Vagina (tissue), 2 donors: ENCODE measurements around the gene L1CAM.

Experiments used
- CTCF ChIP-seq, 3 experiments: fragments of 450-650 bp in 2 of 3; fragments of 200-600 bp in 1 of 3; sonication (generic) in 1 of 3; IDR thresholded peaks; one replicate each; pipeline ENCODE4 v1.5.1; 2017 to 2019; ENCODE audit warnings: antibody characterized with exemption in 3 of 3, mild to moderate bottlenecking in 2 of 3, moderate library complexity in 2 of 3
- POLR2A ChIP-seq, 2 donors: fragments of 450-650 bp; IDR thresholded peaks; one replicate each; pipeline ENCODE4 v1.6.1; 2017; ENCODE audit warnings: antibody characterized with exemption in 2 of 2, mild to moderate bottlenecking in 2 of 2, moderate library complexity in 2 of 2
- POLR2AphosphoS5 ChIP-seq, 2 donors: sonication (generic); formaldehyde crosslinking; IDR thresholded peaks; one replicate each; pipeline ENCODE4 v1.9.0; 2017; ENCODE audit warnings: antibody characterized with exemption in 2 of 2, mild to moderate bottlenecking in 2 of 2, low read depth in 1 of 2; ENCODE audit not compliant: insufficient read depth in 1 of 2

GRCh38 chrX:153927672-153927921 lies 41.6 kb upstream of the L1CAM start:
- TF ChIP-seq POLR2A (IDR thresholded peaks at IDR 0.05), result no peak
- no peak for TF ChIP-seq CTCF (IDR thresholded peaks at IDR 0.05)
- TF ChIP-seq POLR2AphosphoS5 (IDR thresholded peaks at IDR 0.05; ENCODE audit: insufficient read depth in 1 of 2, low read depth in 1 of 2), result no peak
